Fibroblast of peridontal ligament (primary cell): ENCODE measurements around the gene RNF31.
"Not testable (repeated sequence)": the region's sequence is repeated elsewhere in the genome, so short reads cannot be mapped to it uniquely, and the experiment has no call there.

Experiments used
- DNase-seq: peaks from one replicate; pipeline ENCODE4 v3.0.0-alpha.2; 2010; ENCODE audit errors: extremely low read depth

The RNF31 gene

DNA sequence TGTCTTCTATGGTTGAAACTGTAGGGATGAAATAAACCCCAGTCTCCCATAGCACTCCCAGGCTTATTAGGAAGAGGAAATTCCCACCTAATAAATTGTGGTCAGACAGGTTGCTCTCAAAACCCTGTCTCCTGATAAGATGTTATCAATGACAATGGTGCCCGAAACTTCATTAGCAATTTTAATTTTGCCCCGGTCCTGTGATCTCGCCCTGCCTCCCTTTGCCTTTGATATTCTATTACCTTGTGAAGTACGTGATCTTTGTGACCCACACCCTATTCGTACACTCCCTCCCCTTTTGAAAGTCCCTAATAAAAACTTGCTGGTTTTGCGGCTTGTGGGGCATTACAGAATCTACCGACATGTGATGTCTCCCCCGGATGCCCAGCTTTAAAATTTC lies 55.2 kb downstream of the RNF31 start:
- DNase-seq, result not testable (repeated sequence)

DNA sequence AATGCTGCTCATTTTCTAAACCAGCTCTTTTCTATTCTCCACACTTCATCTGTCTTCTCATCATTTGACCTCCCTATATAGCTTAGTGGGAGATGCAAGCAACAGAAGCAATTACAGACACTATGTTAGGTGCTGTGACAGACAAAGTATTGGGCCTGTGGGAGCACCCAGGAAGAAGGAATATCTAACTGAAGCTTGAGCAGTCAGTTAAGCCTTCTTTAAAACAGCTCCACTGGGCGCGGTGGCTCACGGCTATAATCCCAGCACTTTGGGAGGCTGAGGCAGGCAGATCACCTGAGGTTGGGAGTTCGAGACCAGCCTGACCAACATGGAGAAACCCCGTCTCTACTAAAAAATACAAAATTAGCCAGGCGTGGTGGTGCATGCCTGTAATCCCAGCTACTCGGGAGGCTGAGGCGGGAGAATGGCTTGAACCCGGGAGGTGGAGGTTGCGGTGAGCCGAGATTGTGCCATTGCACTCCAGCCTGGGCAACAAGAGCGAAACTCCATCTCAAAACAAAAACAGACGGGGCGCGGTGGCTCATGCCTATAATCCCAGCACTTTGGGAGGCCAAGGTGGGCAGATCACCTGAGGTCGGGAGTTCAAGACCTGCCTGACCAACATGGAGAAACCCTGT lies 56.1 kb downstream of the RNF31 start:
- not testable (repeated sequence) for DNase-seq

DNA sequence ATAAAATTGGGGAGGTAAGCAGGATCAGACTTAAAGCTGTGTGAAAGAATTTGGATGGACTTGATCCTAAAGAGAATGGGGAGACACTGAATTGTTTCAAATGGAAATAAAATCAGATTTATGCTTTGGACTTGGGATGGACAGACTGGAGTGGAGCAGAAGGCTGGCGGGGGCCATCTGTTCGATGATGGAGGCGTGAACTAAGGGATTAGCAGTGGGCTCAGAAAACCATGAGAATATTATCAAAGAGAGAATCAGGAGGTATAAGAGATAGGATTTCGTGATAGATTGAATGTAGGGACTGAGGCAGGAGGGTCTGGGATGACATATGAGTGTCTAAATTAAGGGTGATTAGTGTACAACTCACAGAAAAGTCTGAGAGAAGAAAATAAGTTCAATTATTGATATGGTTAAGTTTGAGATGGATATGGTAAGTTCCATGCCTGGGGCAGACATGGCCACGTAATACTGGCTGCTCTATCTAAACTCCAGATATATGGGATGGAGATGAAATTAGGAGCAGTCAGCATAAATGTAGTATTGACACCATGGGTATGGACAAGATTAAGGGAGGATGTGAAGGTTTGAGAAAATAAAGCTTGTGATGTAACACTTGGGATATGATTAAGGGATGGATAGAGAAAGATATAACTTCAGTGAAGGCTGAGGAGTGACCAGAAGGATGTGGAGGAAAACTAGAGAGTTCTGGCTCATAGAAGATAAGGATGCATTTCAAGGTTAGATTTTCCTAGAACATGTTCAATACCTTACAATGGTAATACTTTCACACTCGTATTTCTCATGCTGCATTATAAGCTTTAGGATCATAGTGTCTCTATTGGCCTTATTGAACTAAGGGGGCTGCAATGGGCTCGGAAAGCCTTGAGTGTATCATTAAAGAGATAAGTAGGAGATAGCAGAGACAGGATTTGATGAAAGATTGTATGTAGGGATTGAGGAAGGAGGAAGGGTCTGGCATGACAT lies 57.2 kb downstream of the RNF31 start:
- DNase-seq, result no peak

DNA sequence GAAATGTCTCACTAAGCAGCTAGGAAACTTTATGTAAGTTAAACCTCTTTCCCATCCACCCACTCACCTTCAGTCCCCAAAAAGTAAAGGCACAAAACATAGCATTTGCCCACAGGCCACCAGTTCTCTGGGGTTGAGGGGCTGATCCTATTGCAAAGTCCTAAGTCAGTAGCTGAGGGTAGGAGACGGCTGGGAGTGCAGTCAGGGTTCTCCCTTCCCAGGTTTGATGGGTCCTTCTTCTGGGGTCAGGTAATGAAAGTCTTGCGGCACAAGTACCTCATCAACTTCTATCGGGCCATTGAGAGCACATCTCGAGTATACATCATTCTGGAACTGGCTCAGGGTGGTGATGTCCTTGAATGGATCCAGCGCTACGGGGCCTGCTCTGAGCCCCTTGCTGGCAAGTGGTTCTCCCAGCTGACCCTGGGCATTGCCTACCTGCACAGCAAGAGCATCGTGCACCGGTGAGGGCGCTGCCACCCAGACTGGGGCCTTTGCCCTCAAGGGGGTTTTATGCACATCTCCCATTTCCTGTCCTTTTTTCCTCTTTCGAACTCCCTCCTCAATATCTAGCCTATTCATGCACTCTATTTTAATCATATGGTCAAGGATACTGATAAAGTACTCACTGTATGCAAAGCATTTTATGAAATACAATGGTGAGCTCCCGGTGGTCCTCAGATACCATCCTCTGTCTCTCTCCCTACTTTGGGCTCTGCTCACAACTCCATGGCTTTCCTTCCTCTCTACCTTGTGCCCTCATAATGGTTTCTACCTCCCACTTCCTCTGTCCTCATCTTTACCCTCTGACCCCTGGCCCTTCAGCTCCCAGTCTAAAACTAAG lies 59.2 kb downstream of the RNF31 start:
- DNase-seq, result no peak

DNA sequence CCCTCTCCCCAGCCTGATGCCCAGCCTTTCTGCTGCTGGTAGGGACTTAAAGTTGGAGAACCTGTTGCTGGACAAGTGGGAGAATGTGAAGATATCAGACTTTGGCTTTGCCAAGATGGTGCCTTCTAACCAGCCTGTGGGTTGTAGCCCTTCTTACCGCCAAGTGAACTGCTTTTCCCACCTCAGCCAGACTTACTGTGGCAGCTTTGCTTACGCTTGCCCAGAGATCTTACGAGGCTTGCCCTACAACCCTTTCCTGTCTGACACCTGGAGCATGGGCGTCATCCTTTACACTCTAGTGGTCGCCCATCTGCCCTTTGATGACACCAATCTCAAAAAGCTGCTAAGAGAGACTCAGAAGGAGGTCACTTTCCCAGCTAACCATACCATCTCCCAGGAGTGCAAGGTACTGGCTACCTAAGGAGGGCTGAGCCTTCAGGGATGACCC lies 59.8 kb downstream of the RNF31 start:
- DNase-seq, result no peak

DNA sequence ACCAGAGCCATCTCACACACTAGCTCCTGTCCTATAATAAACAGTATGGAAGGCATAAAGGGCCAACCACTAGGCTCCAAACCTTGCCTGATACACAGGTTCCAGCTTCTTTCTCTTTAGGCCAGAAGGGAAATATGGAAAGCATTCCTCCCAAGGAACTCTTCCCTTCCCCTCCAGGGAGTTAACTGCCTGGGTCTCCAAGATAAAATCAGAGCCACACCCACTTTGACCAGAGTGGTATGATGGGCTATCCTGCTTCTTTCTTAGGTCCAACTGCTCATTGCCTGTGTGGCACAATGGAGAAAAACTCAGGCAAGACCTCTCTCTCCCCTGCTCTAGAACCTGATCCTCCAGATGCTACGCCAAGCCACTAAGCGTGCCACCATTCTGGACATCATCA lies 60.3 kb downstream of the RNF31 start:
- DNase-seq, result no peak
